Measurements from ENCODE around the gene PRKCB. TPM values are rescaled to one million over a fixed set of nuclear protein-coding genes. Genes with fewer than 3 reads are reported as not detected.

The PRKCB gene
- total and polyA plus RNA-seq, 2 experiments from 2014 or later = 3.7 to 16.4 TPM

DNA sequence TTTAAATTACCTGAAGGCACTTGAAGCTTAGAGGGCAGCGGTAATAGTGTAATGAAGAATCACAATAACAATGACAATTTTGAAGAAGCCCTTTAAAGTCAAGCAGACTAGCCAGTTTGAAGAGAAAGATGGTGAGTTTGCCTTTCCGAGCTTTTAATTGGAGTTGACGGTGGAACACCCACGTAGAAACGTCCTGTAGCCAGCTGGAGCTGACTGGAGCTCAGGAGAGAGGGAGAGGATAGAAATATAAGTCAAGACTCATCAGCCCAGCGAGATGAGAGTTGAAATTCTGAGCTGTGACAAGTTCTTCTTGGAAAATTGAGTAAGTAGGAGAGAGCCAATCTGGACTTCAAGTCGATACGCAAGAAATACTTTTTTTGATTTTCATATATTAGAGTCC lies 328.6 kb downstream of the PRKCB start:
- H3K27me3 ChIP-seq (ENCODE audit: insufficient read depth) = no peaks in the 10 kb centered on the region
- no peak overlapping the region for H3K27ac ChIP-seq (ENCODE audit: low read depth)
- no peaks in the 10 kb centered on the region for H3K79me2 ChIP-seq (replicated peaks; ENCODE audit: insufficient read depth)
- ATAC-seq (peak; percentile 23; the same call in 1 of the 3 replicates), DNase-seq (ENCODE audit: low spot score) (peak; percentile 34)
- H3K4me3 ChIP-seq = no peak overlapping the region
- peaks cover 19% of the 10 kb centered on the region for H3K4me1 ChIP-seq (ENCODE audit: insufficient read depth)
- no peaks in the 10 kb centered on the region for H3K36me3 ChIP-seq (ENCODE audit: insufficient read depth)
- no peaks in the 10 kb centered on the region; the same call in 2 of the 3 replicates for H3K9me3 Mint-ChIP-seq
- H3K4me1 Mint-ChIP-seq = peaks cover 19% of the 10 kb centered on the region
- H3K36me3 Mint-ChIP-seq (ENCODE audit: low read depth) = no peaks in the 10 kb centered on the region
- TF ChIP-seq STAT1 (IDR thresholded peaks at IDR 0.05; ENCODE audit: unreplicated experiment) (no peak), JUNB (IDR thresholded peaks at IDR 0.05; ENCODE audit: unreplicated experiment) (no peak), EZH2 (IDR thresholded peaks at IDR 0.05; ENCODE audit: low read depth, unreplicated experiment) (no peak), EZH2phosphoT487 (IDR thresholded peaks at IDR 0.05; ENCODE audit: unreplicated experiment) (no peak), CREB1 (CRISPR knock-in tag; IDR thresholded peaks at IDR 0.05; ENCODE audit: low read depth) (no peak), POLR2AphosphoS5 (IDR thresholded peaks at IDR 0.05; ENCODE audit: low read depth) (no peak), NANOG (IDR thresholded peaks at IDR 0.05; ENCODE audit: borderline replicate concordance) (no peak), ZNF114 (CRISPR knock-in tag; IDR thresholded peaks at IDR 0.05) (no peak), ZNF462 (CRISPR knock-in tag; IDR thresholded peaks at IDR 0.05) (no peak), CTCF (conservative IDR thresholded peaks at IDR 0.05; ENCODE audit: low read depth in 2 of 2) (no peak), ZNF331 (CRISPR knock-in tag; IDR thresholded peaks at IDR 0.05; ENCODE audit: low read depth) (no peak)
- TF ChIP-seq, protein P1, sequence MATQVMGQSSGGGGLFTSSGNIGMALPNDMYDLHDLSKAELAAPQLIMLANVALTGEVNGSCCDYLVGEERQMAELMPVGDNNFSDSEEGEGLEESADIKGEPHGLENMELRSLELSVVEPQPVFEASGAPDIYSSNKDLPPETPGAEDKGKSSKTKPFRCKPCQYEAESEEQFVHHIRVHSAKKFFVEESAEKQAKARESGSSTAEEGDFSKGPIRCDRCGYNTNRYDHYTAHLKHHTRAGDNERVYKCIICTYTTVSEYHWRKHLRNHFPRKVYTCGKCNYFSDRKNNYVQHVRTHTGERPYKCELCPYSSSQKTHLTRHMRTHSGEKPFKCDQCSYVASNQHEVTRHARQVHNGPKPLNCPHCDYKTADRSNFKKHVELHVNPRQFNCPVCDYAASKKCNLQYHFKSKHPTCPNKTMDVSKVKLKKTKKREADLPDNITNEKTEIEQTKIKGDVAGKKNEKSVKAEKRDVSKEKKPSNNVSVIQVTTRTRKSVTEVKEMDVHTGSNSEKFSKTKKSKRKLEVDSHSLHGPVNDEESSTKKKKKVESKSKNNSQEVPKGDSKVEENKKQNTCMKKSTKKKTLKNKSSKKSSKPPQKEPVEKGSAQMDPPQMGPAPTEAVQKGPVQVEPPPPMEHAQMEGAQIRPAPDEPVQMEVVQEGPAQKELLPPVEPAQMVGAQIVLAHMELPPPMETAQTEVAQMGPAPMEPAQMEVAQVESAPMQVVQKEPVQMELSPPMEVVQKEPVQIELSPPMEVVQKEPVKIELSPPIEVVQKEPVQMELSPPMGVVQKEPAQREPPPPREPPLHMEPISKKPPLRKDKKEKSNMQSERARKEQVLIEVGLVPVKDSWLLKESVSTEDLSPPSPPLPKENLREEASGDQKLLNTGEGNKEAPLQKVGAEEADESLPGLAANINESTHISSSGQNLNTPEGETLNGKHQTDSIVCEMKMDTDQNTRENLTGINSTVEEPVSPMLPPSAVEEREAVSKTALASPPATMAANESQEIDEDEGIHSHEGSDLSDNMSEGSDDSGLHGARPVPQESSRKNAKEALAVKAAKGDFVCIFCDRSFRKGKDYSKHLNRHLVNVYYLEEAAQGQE (IDR thresholded peaks at IDR 0.05; ENCODE audit: unreplicated experiment) = no peak
- TF ChIP-seq, protein P2, sequence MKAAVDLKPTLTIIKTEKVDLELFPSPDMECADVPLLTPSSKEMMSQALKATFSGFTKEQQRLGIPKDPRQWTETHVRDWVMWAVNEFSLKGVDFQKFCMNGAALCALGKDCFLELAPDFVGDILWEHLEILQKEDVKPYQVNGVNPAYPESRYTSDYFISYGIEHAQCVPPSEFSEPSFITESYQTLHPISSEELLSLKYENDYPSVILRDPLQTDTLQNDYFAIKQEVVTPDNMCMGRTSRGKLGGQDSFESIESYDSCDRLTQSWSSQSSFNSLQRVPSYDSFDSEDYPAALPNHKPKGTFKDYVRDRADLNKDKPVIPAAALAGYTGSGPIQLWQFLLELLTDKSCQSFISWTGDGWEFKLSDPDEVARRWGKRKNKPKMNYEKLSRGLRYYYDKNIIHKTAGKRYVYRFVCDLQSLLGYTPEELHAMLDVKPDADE (IDR thresholded peaks at IDR 0.05) = no peak
- peaks cover 5% of the 10 kb centered on the region for H3K27me3 Mint-ChIP-seq (ENCODE audit: insufficient read depth, low read depth, poor library complexity)
- no peak overlapping the region for H3K4me3 Mint-ChIP-seq
- peak overlapping the region; percentile 58; the same call in 1 of the 2 replicates for H3K4me2 ChIP-seq
- no peaks in the 10 kb centered on the region; the same call in 1 of the 2 replicates for H3K9me2 ChIP-seq (ENCODE audit: insufficient read depth)
- no peak overlapping the region for H2AFZ ChIP-seq
- no peak overlapping the region for H3K27ac Mint-ChIP-seq
- H3F3A ChIP-seq (replicated peaks; ENCODE audit: low read depth) = no peaks in the 10 kb centered on the region
- no peaks in the 10 kb centered on the region for H4K20me1 ChIP-seq (replicated peaks; ENCODE audit: insufficient read depth)
